ENCODE data around the gene OSBP2. TPM values are rescaled to one million over a fixed set of nuclear protein-coding genes. Genes with fewer than 3 reads are reported as not detected.
A peak's percentile ranks its signal among the peaks of the same experiment; 100 is the strongest.

Gene OSBP2
- polyA plus RNA-seq, 1 donor: 4.4 TPM

DNA sequence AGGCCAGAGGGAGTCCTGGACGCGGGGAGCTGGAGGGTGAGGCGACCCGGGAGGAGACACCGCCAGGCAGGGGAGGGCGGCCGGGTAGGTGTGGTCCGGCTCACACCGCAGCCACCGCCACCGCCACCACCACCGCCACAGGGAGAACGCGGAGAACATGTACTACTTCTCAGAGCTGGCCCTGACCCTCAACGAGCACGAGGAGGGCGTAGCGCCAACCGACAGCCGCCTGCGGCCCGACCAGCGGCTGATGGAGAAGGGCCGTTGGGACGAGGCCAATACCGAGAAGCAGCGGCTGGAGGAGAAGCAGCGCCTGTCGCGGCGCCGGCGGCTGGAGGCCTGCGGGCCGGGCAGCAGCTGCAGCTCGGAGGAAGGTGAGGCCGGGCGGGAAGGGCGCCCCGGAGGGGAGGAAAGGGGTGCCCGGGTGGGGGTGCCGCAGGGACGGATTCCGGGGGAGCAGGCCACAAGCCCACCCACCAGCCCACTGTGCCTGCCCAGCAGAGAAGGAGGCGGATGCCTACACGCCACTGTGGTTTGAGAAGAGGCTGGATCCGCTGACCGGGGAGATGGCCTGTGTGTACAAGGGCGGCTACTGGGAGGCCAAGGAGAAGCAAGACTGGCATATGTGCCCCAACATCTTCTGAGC lies 211.1 kb downstream of the OSBP2 start:
- DNase-seq: no peak

DNA sequence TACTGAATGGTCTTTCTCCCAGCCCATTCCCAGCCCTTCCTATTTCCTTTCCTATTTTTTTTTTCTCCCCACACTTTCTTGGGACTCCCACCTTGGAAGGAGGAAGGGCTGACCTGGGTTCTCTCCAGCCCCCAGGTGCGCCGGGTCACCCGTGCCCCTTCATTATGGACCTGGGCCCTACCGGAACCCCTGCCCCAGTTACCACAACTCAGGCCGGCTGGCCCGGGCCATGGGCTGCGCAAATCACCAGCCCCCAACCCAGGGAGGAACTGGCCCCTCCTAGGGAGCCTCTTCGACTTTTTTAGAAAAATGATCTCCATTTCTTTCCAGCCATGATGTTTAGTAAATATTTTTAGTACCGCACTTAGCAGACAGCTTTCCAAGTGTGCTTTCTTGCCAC lies 211.7 kb downstream of the OSBP2 start:
- no peak for DNase-seq

DNA sequence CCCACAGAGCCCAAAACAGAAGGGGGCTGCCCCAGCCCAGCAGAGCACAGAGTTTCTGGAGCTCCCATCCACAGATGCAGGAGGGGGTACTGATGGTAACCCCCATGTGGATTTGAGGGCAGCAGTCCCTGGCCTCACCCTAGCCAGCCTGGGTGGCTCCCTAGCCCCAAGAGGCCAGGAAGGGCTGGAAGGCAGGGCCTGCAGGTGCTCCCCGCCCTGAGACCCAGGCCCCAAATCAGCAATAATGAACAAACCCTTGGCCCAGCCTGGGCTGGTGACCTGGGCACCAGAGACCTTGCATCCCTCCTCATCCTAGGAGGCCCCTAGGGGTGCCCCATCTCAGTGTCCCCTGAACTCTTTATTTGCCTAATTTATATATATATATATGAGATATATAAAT lies 212.3 kb downstream of the OSBP2 start:
- no peak for DNase-seq

- no peak for DNase-seq
Observed at GRCh38 chr22:30908051-30908461, 213.4 kb downstream of the OSBP2 start.

DNA sequence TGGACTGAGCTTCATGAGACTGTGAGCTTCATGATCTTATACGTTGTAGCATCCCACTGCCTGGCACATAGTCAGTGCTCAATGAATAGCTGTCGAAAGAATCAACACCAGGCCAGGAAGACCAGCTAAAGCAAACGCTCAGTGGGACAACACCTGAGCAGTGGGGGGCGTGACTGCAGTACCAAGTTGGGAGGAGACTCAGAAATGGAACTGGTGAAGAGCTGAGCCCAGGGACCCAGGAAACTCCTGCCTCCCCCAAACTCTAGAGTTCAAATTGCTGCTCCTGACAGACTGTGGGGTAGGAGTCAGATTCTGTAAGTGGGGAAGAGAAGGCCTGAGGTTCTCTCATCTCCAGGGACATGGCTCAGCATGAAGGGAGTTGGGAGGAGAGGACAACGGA lies 214.6 kb downstream of the OSBP2 start:
- DNase-seq: no peak

- no peak for DNase-seq
Observed at GRCh38 chr22:30910358-30910757, 215.7 kb downstream of the OSBP2 start.

DNA sequence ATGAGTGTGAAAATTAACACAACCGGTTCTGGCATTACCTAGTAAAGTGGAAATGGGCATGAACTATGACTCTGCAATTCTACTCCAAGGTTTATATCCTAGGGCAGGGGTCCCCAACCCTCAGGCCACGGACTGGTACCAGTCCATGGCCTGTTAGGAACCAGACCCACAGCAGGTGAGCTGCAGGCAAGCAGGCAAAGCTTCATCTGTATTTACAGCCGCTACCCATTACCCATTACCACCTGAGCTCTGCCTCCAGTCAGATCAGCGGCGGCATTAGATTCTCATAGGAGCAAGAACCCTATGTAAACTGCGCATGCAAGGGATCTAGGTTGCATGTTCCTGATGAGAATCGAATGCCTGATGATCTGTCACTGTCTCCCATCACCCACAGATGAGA lies 224.1 kb downstream of the OSBP2 start:
- DNase-seq: no peak

- no peak for DNase-seq
Observed at GRCh38 chr22:30919973-30920372, 225.3 kb downstream of the OSBP2 start.

DNA sequence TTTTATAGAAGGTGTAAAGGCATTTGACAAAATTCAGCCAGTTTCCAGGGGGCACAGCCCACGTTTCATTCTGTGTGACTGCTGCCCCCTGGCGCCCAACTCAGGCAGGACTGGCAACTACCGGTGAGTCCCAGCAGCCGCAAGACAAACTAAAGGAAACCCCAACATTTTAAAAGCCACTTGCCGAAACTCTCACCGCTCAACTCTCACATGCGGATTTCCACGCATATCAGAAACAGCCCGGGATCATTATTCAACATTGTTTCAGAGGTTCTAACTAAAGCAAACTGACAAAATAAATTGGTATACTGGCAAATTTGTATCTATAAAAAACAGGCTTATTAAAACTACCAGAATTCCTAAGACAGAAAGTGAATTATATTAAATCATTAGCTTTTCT lies 225.7 kb downstream of the OSBP2 start:
- DNase-seq: peak; percentile 56

- DNase-seq: no peak
Observed at GRCh38 chr22:30921108-30921507, 226.4 kb downstream of the OSBP2 start.

GRCh38 chr22:30922151-30922611 lies 227.5 kb downstream of the OSBP2 start:
- peak; percentile 62 for DNase-seq

DNA sequence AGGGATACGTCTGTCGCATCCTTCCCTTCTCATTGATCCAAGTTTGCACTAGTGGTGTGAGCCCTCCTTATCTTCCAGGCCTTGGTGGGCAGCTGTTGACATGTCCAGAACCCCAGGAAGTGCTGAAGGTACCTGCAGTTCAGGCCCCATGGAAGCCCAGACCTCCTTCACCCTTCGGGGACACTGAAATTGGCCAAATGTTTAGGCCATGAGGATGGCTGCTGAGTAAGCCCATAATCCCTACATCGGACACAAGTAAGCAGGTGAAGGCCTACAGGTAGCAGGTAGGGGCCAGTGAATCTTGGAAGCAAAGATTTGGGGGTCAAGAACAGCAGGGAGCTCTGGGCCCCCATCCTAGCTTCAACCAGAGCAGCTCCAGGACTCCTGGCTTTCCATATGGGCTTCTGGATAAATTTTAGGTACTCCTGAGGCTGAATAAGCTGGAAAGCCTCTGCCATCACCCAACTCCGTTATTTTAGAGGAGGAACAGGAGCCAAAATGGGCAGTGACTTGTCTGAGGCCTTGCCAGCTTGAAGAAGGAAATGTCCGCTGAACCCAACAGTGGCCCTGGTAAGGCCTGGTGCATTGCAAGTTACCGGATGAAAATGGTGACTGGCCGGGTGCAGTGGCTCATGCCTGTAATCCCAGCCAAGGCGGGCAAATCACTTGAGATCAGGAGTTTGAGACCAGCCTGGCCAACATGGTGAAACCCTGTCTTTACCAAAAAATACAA lies 228.7 kb downstream of the OSBP2 start:
- no peak for DNase-seq

DNA sequence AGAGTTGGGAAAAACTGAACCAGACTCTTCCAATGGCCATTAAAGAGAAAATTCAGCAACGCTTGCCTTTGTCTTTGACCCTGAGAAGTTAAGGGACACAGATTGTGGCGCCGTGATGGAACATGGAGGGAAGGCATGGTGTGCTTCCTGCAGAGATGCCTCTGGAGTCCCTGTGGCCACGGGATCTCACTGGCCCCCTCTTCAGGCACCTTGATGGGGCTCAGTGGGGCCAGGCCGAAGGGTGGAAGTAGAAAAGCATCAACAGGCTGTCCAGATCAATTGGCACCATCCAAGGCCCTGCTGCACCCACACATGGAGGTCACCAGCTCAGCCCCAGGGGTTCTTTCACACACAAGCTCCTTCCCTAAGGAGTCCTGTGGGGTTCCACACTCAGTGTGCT lies 231.0 kb downstream of the OSBP2 start:
- no peak for DNase-seq

- DNase-seq: no peak
Observed at GRCh38 chr22:30926706-30927105, 232.0 kb downstream of the OSBP2 start.

- no peak for DNase-seq
Observed at GRCh38 chr22:30927806-30928205, 233.1 kb downstream of the OSBP2 start.

- no peak for DNase-seq
Observed at GRCh38 chr22:30928401-30928800, 233.7 kb downstream of the OSBP2 start.

DNA sequence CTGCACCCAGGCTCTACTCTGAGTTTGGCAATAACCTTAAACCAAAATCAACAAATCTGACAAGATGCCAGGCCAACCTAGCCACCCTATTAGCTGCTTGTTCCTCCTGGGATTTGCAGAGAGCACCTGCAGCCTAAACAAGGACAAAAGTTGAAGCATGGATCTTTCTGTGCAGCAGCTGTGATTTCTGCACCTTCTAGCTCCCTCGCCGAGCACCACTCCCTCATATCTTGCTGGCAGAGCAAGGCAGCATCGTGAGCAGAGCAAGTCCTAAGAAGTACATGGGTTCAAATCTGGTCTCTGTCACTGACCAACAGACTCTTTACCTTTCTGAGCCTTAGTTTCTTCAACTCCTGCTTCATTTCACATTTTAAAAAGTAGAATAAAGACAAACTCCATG lies 235.6 kb downstream of the OSBP2 start:
- DNase-seq: no peak

- no peak for DNase-seq
Observed at GRCh38 chr22:30931541-30932300, 237.0 kb downstream of the OSBP2 start.

DNA sequence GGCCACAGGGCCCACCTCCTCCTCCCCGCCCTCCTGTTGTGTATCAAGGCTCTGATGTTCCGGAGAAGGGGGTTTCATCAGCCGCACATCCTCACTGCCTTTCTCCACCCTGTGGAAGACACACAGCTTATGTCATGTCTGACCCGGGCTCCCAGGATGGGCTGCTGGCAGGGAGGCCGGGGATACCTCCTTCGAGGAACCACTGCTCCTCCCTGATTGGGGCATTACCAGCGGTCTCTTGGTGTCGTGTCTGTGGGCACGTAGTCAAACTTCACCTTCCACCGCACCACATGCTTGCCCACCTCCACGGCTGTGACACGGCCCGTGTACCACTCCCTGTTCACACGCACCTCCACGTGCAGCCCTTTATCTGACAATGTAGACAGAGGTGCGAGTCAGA lies 238.0 kb downstream of the OSBP2 start:
- DNase-seq: no peak

GRCh38 chr22:30933457-30933856 lies 238.8 kb downstream of the OSBP2 start:
- no peak for DNase-seq

- no peak for DNase-seq
Observed at GRCh38 chr22:30934053-30934452, 239.4 kb downstream of the OSBP2 start.

DNA sequence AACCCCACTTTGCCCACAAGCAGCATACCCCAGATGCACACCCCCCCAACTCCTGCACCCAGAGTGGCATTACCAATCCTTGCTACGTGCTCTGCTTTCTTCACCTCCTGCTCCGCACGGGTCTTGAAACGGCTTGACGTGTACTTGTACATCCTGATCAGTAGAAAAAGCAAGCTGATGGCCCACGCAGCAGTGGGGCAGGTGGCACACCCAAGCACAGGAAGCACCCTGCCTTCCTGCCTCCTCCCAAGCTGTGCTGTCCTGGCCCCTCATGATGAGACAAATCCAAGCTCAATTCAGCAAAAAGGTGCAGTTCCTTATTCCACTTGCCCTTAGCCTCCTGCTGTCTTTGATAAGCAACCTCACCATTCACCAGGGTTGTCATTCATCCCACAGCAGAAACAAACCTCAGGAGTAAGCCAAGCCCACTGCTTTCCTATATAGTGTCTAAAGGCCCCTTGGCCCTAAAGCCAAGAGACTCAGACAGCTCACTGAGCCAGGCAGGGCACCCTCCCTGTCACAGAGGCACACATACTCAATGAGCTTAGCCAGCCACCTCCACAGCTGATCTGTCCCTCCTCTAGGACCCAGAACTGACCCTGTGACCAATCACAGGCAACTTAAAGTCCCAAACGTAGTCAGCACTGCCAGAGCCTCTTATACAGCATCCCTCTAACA lies 246.2 kb downstream of the OSBP2 start:
- no peak for DNase-seq

- DNase-seq: no peak
Observed at GRCh38 chr22:30941363-30941740, 246.7 kb downstream of the OSBP2 start.
